Thoracic aorta (tissue), 2 donors: ENCODE results near the gene ITPR2. TPM values are rescaled to one million over a fixed set of nuclear protein-coding genes. Genes with fewer than 3 reads are reported as not detected.

Source experiments
- ATAC-seq: fragments of 150-250 bp; one replicate; pipeline ENCODE4 v1.8.0; 2017; ENCODE audit warnings: low read depth; ENCODE audit not compliant: insufficient number of reproducible peaks, low FRiP score
- DNase-seq: peaks from one replicate; pipeline ENCODE4 v3.0.0-alpha.2; 2020; ENCODE audit warnings: low spot score
- H3K27ac ChIP-seq, 2 donors: fragments of 200-600 bp; sonication (generic); 1 replicate in 1 of 2; 2 replicates in 1 of 2; pipeline ENCODE4 v1.5.1; 2016; ENCODE audit warnings: mild to moderate bottlenecking in 2 of 2, moderate library complexity in 2 of 2
- H3K27me3 ChIP-seq: fragments of 200-600 bp; sonication (generic); replicated peaks from 2 replicates; pipeline ENCODE4 v1.6.0; 2016; ENCODE audit warnings: mild to moderate bottlenecking; ENCODE audit not compliant: insufficient read depth
- H3K36me3 ChIP-seq: fragments of 200-600 bp; sonication (generic); one replicate; pipeline ENCODE4 v1.5.1; 2016
- H3K4me1 ChIP-seq, 2 donors: fragments of 200-600 bp; sonication (generic); 1 replicate in 1 of 2; 2 replicates in 1 of 2; pipeline versions ENCODE4 v1.5.1 to v1.6.0; 2016; ENCODE audit warnings: low read depth in 2 of 2, mild to moderate bottlenecking in 1 of 2; ENCODE audit not compliant: control insufficient read depth in 1 of 2
- H3K4me3 ChIP-seq: fragments of 200-600 bp; sonication (generic); 2 replicates; pipeline ENCODE4 v1.5.1; 2016; ENCODE audit warnings: mild to moderate bottlenecking
- H3K9me3 ChIP-seq: fragments of 200-600 bp; sonication (generic); 2 replicates; pipeline ENCODE4 v1.5.1; 2016
- total RNA-seq, 2 donors: library from RNA; depleted of rRNA; stranded (reverse); fragments of >200 nt; gene quantifications; one replicate each; pipeline versions ENCODE4 v1.1.0 to v1.2.3, GENCODE V29; 2016
- TF ChIP-seq, protein P1 (sequence below): fragments of 200-600 bp; sonication (generic); IDR thresholded peaks from one replicate; pipeline ENCODE4 v1.5.1; 2019; ENCODE audit warnings: antibody characterized with exemption

The ITPR2 gene
- total RNA-seq, 2 donors from 2014 or later: 28.3 to 86.3 TPM

DNA sequence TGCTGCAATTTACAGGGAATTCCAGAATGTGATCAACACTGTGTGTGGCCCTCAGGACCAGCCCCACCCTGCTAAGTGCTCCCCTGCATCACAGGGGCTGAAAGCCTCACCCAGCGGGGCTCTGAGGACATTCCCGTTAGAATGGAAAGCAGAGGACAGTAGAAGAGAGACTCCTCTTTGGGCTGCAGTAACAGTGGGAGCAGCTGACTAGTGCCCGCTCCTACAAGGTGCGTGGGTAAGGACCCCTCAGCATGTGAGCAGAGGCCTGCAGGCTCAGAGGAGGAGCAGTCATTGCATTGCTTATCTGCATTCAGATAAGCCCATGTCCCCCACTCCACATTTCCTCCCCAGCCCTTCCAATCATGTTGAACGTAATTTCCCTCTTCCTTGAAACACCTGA, 120.1 kb downstream of the ITPR2 start:
- Histone ChIP-seq H3K27me3 (no peaks in the 10 kb centered on the region), H3K4me3 (no peak overlapping the region), H3K36me3 (peaks cover 2% of the 10 kb centered on the region), H3K4me1 (no peaks in the 10 kb centered on the region), H3K9me3 (no peaks in the 10 kb centered on the region), H3K27ac (no peak overlapping the region)
- DNase-seq: no peak
- TF ChIP-seq, protein P1, sequence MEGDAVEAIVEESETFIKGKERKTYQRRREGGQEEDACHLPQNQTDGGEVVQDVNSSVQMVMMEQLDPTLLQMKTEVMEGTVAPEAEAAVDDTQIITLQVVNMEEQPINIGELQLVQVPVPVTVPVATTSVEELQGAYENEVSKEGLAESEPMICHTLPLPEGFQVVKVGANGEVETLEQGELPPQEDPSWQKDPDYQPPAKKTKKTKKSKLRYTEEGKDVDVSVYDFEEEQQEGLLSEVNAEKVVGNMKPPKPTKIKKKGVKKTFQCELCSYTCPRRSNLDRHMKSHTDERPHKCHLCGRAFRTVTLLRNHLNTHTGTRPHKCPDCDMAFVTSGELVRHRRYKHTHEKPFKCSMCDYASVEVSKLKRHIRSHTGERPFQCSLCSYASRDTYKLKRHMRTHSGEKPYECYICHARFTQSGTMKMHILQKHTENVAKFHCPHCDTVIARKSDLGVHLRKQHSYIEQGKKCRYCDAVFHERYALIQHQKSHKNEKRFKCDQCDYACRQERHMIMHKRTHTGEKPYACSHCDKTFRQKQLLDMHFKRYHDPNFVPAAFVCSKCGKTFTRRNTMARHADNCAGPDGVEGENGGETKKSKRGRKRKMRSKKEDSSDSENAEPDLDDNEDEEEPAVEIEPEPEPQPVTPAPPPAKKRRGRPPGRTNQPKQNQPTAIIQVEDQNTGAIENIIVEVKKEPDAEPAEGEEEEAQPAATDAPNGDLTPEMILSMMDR: no peak
- no peak for ATAC-seq

GRCh38 chr12:26711569-26711968, 121.4 kb downstream of the ITPR2 start:
- peaks cover 2% of the 10 kb centered on the region for H3K36me3 ChIP-seq
- no peaks in the 10 kb centered on the region for H3K27me3 ChIP-seq
- H3K27ac ChIP-seq: no peak overlapping the region
- TF ChIP-seq, protein P1: no peak
- ATAC-seq: no peak
- no peak overlapping the region for H3K4me3 ChIP-seq
- no peak for DNase-seq
- H3K4me1 ChIP-seq: no peaks in the 10 kb centered on the region
- no peaks in the 10 kb centered on the region for H3K9me3 ChIP-seq

- DNase-seq: no peak
- no peaks in the 10 kb centered on the region for H3K9me3 ChIP-seq
- H3K4me1 ChIP-seq: no peaks in the 10 kb centered on the region
- H3K36me3 ChIP-seq: peaks cover 2% of the 10 kb centered on the region
- H3K27me3 ChIP-seq: no peaks in the 10 kb centered on the region
- no peak for ATAC-seq
- TF ChIP-seq, protein P1: no peak
- H3K27ac ChIP-seq: no peak overlapping the region
- H3K4me3 ChIP-seq: no peak overlapping the region
These were observed 121.9 kb downstream of the ITPR2 start for GRCh38 chr12:26711072-26711471.

GRCh38 chr12:26705851-26706250, 127.1 kb downstream of the ITPR2 start:
- Histone ChIP-seq H3K27me3 (no peaks in the 10 kb centered on the region), H3K36me3 (peaks cover 2% of the 10 kb centered on the region), H3K9me3 (no peaks in the 10 kb centered on the region), H3K4me3 (no peak overlapping the region), H3K27ac (no peak overlapping the region), H3K4me1 (peaks cover 15 to 22% of the 10 kb centered on the region in 2 donors)
- DNase-seq (no peak), ATAC-seq (no peak)
- TF ChIP-seq, protein P1: no peak

- H3K27me3 ChIP-seq: no peaks in the 10 kb centered on the region
- H3K4me1 ChIP-seq: peaks cover 15 to 22% of the 10 kb centered on the region in 2 donors
- peaks cover 2% of the 10 kb centered on the region for H3K36me3 ChIP-seq
- DNase-seq (no peak), ATAC-seq (peak; percentile 42)
- H3K9me3 ChIP-seq: no peaks in the 10 kb centered on the region
- no peak overlapping the region for H3K4me3 ChIP-seq
- H3K27ac ChIP-seq: peak overlapping the region in 1 of 2 donors; percentile 51
- TF ChIP-seq, protein P1: no peak
These were observed 128.1 kb downstream of the ITPR2 start for GRCh38 chr12:26704684-26705460.
